Measurements from ENCODE around the gene TBL3.
"Not testable (repeated sequence)": the region's sequence is repeated elsewhere in the genome, so short reads cannot be mapped to it uniquely, and the experiment has no call there.

TBL3 gene

GRCh38 chr16:1942810-1943726 lies 28.8 kb upstream of the TBL3 start, which contains the start of gene MSRB1:
Gene MSRB1 (minus strand): TSS chr16:1943199. CDS start chr16:1943156, 43 bp downstream.
- DNase-seq (ENCODE audit: low read depth in 2 of 2): peak; percentile 100

- DNase-seq (ENCODE audit: low read depth in 2 of 2): no peak
Measured at GRCh38 chr16:1944612-1945199, 27.1 kb upstream of the TBL3 start.

- no peak for DNase-seq (ENCODE audit: low read depth in 2 of 2)
Measured at GRCh38 chr16:1945559-1946391, 26.1 kb upstream of the TBL3 start.

GRCh38 chr16:1946495-1947368 lies 25.1 kb upstream of the TBL3 start:
- no peak for DNase-seq (ENCODE audit: low read depth in 2 of 2)

- no peak for DNase-seq (ENCODE audit: low read depth in 2 of 2)
Measured at GRCh38 chr16:1947369-1947670, 24.5 kb upstream of the TBL3 start.

GRCh38 chr16:1949507-1949906 lies 22.3 kb upstream of the TBL3 start:
- DNase-seq (ENCODE audit: low read depth in 2 of 2): no peak

GRCh38 chr16:1950047-1950446 lies 21.8 kb upstream of the TBL3 start:
- no peak for DNase-seq (ENCODE audit: low read depth in 2 of 2)

GRCh38 chr16:1950559-1950958 lies 21.3 kb upstream of the TBL3 start:
- no peak for DNase-seq (ENCODE audit: low read depth in 2 of 2)

GRCh38 chr16:1953734-1954133 lies 18.1 kb upstream of the TBL3 start:
- no peak for DNase-seq (ENCODE audit: low read depth in 2 of 2)

GRCh38 chr16:1957434-1958142 lies 14.3 kb upstream of the TBL3 start:
- DNase-seq (ENCODE audit: low read depth in 2 of 2): not testable (repeated sequence)

GRCh38 chr16:1958143-1958491 lies 13.7 kb upstream of the TBL3 start:
- not testable (repeated sequence) for DNase-seq (ENCODE audit: low read depth in 2 of 2)

- no peak for DNase-seq (ENCODE audit: low read depth in 2 of 2)
Measured at GRCh38 chr16:1958715-1959268, 13.1 kb upstream of the TBL3 start.

- DNase-seq (ENCODE audit: low read depth in 2 of 2): peak; percentile 93 to 94
Measured at GRCh38 chr16:1959269-1960039, 12.4 kb upstream of the TBL3 start, which contains the start of gene NDUFB10. Gene NDUFB10 (plus strand): TSS chr16:1959538. CDS start chr16:1959625, 87 bp downstream.

- no peak for DNase-seq (ENCODE audit: low read depth in 2 of 2)
Measured at GRCh38 chr16:1960665-1961630, 10.9 kb upstream of the TBL3 start.

- DNase-seq (ENCODE audit: low read depth in 2 of 2): no peak
Measured at GRCh38 chr16:1961651-1962067, 10.2 kb upstream of the TBL3 start.

GRCh38 chr16:1962161-1963153 lies 9.4 kb upstream of the TBL3 start:
- not testable (repeated sequence) for DNase-seq (ENCODE audit: low read depth in 2 of 2)
